ENCODE results near the gene UPK1A.

- no peak for TF ChIP-seq CTCF (conservative IDR thresholded peaks at IDR 0.05; ENCODE audit: low read length)
- no peak for TF ChIP-seq EZH2phosphoT487 (IDR thresholded peaks at IDR 0.05; ENCODE audit: borderline replicate concordance, low read depth, low read length)
Observed at GRCh38 chr19:35629332-35629633, 37.0 kb upstream of the UPK1A start.
